ENCODE data around the gene GPR78.

The GPR78 gene, protein sequence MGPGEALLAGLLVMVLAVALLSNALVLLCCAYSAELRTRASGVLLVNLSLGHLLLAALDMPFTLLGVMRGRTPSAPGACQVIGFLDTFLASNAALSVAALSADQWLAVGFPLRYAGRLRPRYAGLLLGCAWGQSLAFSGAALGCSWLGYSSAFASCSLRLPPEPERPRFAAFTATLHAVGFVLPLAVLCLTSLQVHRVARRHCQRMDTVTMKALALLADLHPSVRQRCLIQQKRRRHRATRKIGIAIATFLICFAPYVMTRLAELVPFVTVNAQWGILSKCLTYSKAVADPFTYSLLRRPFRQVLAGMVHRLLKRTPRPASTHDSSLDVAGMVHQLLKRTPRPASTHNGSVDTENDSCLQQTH

DNA sequence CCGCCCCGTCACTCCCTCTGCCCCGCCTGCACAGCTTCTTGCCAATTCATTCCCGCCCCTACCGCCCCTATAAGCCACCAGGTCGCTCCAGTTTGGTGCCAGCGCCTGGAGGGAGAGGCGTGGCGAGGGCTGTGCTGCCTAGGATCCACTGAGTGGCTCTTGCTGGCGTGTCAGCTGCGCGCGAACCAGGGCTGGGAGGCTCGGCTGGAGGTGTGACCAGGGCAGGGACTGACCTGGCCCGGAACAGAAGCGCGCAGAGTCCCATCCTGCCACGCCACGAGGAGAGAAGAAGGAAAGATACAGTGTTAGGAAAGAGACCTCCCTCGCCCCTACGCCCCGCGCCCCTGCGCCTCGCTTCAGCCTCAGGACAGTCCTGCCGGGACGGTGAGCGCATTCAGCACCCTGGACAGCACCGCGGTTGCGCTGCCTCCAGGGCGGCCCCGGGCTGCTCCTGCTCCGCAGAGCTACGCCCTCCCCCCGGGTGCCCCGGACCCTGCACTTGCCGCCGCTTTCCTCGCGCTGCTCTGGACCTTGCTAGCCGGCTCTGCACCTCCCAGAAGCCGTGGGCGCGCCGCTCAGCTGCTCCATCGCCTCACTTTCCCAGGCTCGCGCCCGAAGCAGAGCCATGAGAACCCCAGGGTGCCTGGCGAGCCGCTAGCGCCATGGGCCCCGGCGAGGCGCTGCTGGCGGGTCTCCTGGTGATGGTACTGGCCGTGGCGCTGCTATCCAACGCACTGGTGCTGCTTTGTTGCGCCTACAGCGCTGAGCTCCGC lies at the start of gene GPR78:
TSS of gene GPR78 (plus strand) at position 72 of the 773 bp plus-strand sequence. CDS start at position 663, 591 bp downstream.
- peak; percentile 41 for DNase-seq

DNA sequence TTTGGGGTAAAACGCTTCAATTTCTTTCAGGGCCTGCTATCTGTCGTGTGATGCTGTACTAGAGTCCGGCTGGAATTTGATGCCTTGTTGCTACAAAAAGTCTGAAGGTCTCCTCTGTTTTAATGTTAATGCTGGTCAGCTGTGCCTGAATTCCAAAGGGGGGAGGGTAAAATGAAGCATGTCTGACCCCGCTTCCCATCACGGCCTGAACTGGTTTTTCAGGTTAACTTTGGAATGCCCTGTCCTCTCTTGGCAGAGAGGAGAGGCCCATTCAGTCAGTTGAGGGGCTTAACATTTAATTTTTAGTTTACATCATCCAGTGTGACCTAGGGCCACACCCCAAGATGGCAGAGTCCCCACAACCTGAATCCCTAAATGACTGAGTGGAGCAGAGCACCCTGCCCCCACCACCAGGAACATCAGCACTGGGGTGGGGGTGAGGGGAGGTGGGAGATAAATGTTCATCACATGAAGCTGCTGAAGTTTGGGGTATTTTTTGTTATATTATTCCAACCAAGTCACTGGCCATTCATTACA lies 47.9 kb upstream of the GPR78 start:
- no peak for DNase-seq

DNA sequence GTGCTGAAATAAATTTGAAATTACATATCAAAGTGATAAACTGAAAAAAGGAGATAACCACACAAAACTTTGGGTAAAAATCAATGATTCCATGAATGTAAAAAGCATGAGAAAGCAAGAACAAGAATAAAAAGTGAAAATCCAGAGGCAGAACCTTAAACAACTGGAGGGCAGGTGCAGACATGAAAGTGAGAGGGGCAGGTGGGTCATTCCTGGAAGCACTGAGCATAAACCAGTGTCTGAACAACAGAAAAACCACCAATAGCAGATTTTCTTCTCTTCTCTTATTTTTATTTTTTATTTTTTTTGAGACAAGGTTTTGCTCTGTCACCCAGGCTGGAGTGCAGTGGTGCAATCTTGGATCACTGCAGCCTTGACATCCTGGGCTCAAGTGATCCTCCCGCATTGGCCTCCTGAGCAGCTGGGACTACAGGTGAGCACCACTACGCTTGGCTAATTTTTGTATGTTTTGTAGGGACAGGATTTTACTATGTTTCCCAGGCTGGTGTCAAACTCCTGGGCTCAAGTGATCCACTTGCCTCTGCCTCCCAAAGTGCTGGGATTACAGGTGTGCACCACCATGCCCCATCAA lies 46.8 kb upstream of the GPR78 start:
- DNase-seq = no peak

DNA sequence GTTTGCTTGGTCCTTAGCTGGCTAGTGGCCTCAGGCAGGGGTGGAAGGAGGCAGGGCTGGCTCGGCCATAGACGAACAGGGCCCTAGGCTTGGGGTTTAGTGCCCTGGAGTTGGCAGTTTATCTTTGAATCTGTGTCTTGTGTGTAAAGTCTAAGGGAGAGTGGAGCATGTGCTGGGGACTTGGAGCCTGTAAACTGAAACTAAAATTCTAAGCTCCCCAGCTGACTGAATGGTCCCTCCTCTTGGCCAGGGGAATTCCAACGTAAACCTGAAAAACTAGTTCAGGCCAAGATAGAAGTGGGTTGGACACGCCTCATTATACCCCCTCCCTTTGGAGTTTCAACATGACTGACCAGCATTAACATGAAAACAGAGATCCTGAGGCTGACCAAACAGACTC lies 46.1 kb upstream of the GPR78 start:
- DNase-seq = no peak

DNA sequence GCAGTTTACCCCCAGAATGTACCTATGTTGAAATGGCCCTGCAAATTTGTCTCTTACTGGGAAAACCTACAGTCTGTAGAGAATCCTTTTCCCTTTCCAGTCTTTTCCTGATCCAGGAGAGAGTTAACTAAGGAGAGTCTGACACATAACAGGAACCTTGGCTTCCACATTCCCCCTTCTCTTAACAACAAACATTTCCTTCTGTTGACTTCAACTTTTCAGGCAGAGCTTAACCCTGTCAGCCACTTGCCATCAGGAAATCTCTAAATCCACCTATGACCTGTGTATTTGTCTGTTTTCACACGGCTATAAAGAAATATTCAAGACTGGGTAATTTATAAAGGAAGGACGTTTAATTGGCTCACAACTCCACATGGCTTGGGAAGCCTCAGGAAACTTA lies 45.6 kb upstream of the GPR78 start:
- no peak for DNase-seq

DNA sequence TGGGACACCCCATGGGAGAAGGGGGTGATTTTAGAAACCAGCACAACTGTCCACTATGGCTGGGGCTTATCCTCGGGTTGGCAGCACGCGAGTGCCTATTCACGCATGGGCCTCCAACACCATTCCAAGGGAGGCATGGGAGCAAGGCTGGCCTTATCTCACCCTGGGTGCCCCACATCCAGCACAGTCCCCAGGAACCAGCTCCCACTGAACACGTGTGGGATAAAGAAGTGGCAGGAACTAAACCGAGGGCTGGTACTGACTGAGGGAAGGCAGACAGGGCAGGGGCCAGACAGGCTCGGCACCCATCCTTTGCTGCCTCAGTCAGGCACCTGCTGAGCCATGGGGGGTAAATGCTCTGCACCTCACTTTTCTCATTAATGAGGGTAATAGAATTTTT lies 43.7 kb upstream of the GPR78 start:
- DNase-seq = no peak

DNA sequence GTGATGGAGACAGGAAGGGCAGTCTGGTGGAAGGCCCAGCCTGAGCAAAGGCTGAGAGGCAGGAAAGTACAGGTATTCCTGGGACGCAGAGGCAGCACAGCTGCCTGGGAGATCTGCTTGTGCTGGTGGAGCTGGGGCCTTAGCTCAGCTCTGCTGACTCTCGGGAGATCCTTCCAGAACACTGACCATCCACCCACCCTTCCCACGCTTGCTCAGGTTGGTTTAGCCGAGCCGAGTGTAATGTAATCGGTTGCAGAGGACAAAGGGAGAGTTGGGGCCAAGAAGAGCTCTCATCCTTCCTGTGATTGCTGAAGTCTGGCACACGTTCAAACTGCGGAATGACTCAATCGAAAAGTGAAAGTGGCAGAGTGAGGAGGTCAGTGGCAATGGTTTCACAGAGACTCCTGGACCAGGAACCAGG lies 43.1 kb upstream of the GPR78 start:
- peak; percentile 78 for DNase-seq

DNA sequence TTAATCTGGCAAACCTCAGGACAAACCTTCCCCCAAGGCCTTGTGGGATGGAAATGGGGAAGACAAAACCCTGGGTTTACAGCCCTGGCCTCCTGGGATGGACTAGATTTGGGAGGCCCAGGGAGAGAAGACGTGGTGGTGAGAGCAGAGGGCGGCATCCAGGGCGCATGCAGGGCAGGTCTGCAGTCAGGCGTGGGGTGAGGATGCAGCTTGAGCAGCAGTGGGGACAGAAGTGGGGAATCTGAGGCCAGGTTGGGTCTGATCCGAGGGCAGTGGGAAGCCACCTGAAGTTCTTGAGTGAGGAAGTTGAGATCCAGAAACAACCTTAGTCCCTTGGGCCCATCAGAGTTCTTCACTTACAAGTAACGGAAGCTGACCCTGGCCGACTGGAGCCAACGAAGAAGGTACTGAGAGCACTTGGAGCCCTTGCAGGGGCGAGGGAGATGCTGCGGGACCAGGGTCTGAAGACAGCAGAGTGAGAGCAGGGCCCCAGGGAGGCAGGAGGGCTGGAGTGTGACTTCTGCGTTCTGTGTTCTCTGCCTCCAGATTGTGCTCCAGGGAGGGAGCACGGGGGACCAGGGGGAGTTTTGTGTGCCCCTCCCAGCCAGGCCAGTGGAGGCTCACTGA lies 42.0 kb upstream of the GPR78 start:
- DNase-seq = no peak

DNA sequence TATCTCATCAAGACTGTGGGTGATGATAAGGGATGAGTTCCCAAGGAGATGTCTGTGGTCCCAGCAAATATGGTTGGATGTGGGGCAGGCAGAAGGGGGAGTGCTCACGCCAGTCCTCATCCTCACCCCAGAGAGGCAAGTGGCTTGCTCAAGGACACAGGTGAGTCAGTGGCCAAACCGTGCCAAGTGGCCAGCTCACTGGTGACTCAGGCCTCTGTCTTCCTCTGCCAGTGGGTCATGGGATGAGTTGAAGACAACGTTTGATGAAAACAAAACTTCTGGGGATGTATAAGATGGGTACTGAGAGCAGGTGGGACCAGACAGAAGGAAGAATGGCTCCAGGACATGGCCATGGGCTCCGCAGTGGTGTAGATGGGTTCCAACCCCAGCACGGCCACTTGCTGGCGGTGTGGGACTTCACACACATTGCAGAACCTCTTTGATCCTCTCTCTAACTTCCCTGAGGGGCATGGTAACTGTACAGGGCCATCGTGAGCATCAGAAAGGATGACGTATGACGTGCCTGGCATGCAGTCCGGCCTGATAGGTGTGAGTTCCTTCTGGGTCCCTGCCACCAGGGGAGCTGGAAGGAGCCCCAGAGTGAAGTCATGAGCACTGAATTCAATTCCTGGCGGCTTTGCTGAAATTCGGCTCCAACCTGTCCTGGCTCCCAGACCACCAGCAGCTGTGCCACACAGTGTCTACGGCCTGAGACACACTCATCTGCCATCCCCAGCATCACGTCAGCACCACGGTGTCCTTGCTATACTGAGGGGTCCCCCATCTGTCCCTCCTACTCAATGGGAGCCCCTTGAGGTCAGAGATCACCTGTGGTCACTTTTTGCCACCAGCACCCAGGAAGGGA lies 41.3 kb upstream of the GPR78 start:
- no peak for DNase-seq

DNA sequence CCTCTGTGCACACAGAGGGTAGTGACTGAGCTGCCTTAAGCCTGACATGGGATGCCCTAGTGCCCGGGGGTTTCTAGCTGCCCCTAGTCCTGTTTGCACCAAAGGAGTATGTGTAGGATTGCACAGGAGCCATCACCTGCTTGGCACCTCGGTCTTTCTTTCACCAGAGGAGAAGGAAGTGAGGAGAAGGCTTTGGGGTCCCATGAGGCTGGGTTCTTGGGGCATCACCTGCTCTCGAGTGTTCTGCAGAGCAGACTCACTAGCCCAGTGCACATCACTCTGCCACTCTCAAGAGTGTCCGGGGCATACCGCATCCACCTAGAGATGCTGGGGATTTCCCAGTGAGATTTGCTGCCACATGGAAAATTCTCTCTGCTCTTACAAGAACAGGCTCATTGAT lies 40.5 kb upstream of the GPR78 start:
- no peak for DNase-seq

DNA sequence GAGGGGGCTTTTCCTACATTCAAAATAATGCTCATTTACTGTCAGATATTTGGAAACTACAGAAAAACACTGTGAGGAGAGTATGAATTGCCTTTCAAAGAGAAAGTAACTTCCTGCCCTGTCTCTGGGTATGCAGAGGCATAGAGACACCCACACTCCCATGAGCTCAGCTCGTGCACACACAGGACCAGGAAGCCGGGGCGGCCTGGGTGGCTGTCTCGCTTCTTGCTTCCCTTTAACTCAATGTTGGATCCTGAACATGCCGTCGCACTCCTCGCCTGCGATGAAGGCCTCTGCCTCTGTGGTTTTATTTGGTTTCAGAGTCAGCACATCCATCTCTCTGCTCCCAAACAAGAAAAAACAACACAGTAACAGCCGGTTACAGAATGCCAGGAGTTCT lies 40.1 kb upstream of the GPR78 start:
- no peak for DNase-seq

DNA sequence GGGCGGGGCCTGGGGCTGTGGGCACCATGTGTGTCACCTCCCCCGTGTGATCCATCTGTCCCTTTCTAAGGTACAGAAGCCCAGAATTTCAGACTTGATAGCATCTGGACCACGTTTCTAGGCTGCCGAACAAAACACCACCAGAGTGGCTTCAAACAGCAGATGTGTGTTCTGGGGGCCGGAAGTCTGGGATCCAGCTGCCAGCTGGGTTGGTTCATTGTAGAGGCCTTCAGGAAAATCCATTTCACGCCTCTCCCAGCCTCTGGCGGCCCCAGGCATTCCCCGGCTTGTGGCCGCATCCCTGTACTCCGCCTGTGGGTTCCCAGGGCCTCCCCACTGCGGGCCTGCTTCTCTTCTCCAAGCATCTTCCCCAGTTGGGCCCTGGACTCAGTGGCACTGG lies 39.6 kb upstream of the GPR78 start:
- DNase-seq = no peak

DNA sequence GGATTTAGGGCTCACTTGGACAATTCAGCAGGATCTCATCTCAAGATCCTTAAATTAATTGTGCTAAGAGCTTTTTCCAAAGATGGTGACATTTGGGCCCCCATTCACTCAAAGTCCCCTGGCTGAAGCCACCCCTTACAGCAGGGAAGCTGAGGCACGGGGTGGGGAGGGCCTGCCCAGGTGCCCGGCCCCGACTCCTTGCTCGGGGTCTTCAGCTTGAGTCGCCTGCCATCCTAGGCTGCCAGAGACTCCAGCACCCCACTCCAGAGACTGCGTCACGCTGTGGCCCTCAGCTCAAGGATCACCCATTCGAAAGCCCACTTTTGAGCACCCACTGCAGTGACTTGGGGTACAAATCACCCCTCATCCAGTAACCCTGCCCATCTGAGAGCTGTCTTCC lies 39.2 kb upstream of the GPR78 start:
- DNase-seq = no peak

DNA sequence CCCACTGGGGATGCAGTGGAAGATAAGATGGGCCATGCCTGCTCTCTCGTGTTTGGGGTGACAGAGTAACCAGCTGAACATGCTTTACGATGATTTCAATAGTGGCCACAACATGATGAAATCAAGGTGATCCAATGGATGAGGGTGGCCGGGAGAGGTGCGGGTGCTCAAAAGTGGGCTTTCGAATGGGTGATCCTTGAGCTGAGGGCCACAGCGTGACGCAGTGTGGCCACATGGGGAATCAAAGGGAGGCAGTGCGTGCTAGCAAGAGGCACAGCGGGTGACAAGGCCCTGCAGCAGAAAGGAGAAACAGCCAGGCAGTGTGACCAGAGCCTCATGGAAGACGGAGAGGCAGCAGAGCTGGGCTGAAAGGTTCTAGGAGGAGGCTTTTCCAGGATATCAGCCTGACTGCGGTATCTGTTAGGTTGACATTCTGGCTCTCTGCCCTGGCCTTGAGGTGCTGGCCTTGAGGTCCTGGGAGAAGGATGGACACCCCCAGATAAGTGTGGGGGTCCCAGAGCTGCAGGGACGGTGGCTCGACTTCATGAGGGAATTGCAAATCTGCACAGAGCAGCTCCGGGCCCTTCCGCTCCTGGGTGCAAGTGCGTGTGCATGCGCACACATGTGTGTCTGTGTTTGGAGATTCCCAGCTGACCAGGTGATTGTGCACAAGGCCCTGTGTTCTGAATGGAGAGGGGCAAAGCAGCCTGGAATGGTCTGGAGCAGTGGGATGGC lies 38.0 kb upstream of the GPR78 start:
- DNase-seq = no peak

DNA sequence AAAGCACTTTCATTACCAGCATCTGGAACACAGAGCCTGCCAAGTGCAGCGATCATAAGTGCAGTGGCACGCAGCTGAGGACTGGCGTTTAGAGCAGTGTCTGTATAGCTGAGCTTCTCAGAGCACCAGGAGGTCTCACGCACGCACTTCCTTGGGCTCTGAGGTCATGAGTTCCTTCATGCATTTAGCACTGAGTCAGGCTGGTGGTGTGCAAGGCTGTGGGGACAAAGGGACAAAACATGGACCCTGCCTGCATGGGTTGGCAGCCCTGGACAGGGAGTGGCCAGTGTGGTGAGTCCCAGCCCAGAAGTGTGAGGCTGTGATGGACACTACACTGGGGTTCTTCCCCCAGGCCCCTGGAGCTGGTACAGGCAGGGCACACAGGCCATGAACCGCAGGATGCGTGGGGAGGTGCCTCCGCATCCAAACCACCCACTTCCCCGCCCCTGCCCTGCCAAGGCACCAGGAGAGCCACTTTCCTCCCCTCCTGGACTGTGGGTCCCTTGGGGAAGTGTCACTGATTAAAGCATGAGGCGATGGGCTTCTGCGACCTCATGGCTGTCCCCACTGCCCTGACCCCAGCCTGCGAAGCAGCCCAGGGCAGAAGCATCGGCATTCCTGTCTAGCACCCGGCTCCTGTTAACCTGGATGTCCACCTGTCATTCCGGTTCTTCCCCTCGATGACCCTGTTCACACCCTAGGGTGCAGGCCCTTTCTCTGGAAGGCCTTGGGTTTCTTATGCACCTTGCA lies 37.2 kb upstream of the GPR78 start:
- no peak for DNase-seq

DNA sequence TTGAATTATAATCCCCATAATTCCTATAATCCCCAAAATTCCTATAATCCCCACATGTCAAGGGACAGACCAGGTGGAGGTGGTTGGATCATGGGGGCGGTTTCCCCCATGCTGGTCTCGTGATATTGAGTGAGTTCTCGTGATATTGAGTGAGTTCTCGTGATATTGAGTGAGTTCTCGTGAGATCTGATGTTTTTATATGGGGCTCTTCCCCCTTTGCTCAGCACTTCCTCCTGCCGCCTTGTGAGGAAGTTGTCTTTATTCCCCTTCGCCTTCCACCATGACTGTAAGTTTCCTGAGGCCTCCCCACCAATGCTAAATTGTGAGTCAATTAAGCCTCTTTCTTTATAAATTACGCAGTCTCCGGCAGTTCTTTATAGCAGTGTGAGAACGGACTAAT lies 36.6 kb upstream of the GPR78 start:
- no peak for DNase-seq

DNA sequence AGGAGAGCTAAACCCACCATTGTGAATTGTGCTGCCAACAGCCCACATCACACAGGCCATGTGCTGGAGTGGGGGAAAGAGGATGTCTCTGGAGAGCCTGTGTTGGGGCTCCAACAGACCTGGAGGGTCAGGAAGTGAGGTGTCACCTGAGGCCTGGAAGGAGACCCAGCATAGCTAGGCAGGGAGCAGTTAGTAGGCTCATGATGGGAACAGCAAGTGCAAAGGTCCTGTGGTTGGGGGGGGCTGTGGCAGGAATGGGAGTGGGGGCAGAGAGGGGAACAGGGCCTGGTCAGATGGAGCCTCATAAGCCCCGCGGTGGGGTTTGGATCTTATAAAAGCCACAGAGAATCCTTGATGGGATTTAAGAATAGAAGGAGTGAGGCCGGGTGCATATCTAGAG lies 35.9 kb upstream of the GPR78 start:
- no peak for DNase-seq

DNA sequence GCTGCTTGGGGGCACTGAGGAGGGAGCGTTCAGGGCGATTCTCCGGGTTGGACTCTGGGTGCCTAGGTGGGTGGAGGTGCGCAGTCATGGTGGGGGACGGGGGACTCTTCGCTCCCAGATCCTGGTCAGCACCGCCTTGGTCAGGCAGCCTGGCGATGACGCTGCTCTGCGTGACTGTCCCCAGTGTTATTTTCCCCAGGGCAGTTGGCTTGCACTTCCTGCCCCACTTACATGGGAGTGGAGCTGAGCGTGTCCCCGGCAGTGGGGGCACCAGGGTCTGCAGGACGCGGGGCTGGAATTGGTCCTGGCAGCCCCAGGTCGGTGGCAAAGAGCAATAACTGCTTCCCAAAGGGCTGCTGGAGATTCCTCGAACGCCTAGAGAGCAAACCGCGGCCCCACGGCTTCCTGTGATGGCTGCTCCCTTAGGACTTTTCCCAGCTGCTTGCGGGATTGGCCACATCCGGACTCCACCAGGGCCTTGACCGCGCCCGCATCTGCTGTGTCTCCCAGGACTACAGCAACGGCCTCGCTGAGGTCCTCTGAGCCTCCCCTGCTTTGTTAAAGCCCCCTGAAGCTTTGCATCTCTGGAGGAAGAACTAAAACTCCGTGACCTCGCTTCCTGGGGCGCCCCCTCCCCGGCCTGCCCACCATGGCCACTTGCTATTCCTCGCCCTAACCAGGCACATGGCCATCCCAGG lies 35.3 kb upstream of the GPR78 start:
- peak; percentile 44 for DNase-seq

DNA sequence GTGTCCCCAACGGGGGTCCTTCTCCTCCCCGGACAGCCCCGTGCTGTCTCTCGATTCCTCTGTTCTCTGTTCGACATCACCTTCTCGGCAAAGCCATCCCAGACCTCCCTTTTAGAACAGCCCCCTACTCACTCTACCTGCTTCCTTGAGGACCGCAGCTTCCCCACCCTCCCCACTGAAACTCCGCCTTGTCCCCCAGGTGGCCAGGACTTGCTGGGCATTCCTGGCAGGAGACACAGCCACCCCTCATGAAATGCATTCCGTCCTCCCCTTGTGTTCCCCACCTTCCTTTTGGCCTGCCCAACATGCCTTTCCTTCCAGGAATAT lies 34.8 kb upstream of the GPR78 start:
- DNase-seq = no peak

DNA sequence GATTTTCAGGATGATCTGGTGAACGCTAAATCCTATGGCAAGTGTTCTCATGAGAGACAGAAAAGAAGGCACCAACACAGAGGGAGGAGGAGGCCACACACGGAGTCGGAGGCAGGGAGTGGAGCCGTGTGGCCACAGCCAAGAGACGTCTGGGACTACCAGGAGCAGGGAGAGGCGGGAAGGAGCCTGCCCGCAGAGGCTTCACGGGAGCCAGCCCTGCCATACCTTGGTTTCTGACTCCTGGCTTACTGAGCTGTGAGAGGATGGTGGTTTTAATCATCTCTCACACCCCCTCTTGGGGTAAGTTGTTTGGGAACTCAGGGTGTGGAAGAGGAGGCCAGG lies 33.5 kb upstream of the GPR78 start:
- DNase-seq = no peak
